ENCODE measurements around the gene SORCS2.

Gene SORCS2

DNA sequence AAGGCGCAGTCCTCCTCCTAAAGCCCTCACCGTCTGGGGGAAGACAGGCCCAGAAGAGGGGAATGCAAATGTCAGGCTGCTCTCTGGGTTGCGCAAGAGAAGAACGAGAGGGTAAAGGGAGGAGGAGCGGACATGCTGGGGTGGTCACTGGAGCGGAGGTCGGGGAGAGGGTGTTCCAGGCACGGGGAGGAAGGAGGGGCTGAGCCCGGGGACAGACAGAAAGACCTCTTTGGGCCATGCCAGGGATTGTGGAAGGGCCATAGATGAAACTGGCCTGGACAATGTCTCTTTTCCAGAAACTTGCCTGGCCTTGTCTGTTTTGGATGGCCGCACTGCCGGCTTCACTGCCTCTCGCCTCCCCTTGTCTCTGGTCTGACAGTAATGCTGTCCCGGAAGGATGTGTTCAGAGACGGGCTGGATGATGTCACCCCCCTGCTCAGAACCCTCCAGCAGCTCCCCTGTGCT lies 121.0 kb downstream of the SORCS2 start:
- peak; percentile 73 for TF ChIP-seq CEBPB (IDR thresholded peaks at IDR 0.05)
- no peak for TF ChIP-seq EGR1 (IDR thresholded peaks at IDR 0.05)

DNA sequence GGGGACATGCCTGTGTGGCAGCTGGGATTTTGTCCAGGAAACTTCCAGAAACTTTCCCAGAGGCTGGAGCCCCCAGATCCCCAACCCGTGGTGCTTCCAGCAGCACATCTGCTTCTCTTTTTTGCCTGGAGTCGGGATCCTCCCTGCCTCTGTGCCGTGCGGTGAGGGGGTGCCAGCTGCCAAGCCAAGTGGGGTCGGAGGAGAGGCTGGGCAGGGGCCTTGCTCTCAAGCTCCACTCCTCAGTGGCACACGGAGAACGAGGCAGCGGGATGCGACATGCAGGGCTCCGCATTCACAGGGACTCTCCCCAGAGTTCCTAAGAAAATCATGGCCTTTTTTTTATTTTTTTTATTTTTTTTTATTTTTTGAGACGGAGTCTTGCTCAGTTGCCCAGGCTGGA lies 121.7 kb downstream of the SORCS2 start:
- TF ChIP-seq, protein P1, sequence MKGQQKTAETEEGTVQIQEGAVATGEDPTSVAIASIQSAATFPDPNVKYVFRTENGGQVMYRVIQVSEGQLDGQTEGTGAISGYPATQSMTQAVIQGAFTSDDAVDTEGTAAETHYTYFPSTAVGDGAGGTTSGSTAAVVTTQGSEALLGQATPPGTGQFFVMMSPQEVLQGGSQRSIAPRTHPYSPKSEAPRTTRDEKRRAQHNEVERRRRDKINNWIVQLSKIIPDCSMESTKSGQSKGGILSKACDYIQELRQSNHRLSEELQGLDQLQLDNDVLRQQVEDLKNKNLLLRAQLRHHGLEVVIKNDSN (IDR thresholded peaks at IDR 0.05) = no peak
- TF ChIP-seq FOXM1 (IDR thresholded peaks at IDR 0.05; ENCODE audit: borderline replicate concordance, low read depth) (no peak), YY1 (IDR thresholded peaks at IDR 0.05; ENCODE audit: low read depth) (no peak), EGR1 (IDR thresholded peaks at IDR 0.05) (no peak), TEAD4 (IDR thresholded peaks at IDR 0.05) (no peak), TAF1 (IDR thresholded peaks at IDR 0.05; ENCODE audit: low read depth) (no peak), CREB1 (IDR thresholded peaks at IDR 0.05; ENCODE audit: low read depth) (no peak), RAD21 (IDR thresholded peaks at IDR 0.05; ENCODE audit: low read depth) (no peak), EP300 (IDR thresholded peaks at IDR 0.05; ENCODE audit: borderline replicate concordance) (no peak), ZBTB7A (IDR thresholded peaks at IDR 0.05; ENCODE audit: low read depth) (no peak), TCF12 (IDR thresholded peaks at IDR 0.05; ENCODE audit: low read depth) (no peak), NFIC (IDR thresholded peaks at IDR 0.05) (no peak), CEBPB (IDR thresholded peaks at IDR 0.05) (no peak)
- TF ChIP-seq, protein P2, sequence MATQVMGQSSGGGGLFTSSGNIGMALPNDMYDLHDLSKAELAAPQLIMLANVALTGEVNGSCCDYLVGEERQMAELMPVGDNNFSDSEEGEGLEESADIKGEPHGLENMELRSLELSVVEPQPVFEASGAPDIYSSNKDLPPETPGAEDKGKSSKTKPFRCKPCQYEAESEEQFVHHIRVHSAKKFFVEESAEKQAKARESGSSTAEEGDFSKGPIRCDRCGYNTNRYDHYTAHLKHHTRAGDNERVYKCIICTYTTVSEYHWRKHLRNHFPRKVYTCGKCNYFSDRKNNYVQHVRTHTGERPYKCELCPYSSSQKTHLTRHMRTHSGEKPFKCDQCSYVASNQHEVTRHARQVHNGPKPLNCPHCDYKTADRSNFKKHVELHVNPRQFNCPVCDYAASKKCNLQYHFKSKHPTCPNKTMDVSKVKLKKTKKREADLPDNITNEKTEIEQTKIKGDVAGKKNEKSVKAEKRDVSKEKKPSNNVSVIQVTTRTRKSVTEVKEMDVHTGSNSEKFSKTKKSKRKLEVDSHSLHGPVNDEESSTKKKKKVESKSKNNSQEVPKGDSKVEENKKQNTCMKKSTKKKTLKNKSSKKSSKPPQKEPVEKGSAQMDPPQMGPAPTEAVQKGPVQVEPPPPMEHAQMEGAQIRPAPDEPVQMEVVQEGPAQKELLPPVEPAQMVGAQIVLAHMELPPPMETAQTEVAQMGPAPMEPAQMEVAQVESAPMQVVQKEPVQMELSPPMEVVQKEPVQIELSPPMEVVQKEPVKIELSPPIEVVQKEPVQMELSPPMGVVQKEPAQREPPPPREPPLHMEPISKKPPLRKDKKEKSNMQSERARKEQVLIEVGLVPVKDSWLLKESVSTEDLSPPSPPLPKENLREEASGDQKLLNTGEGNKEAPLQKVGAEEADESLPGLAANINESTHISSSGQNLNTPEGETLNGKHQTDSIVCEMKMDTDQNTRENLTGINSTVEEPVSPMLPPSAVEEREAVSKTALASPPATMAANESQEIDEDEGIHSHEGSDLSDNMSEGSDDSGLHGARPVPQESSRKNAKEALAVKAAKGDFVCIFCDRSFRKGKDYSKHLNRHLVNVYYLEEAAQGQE (IDR thresholded peaks at IDR 0.05; ENCODE audit: low read depth) = no peak
- TF ChIP-seq, protein P3, sequence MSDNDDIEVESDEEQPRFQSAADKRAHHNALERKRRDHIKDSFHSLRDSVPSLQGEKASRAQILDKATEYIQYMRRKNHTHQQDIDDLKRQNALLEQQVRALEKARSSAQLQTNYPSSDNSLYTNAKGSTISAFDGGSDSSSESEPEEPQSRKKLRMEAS (IDR thresholded peaks at IDR 0.05) = no peak

DNA sequence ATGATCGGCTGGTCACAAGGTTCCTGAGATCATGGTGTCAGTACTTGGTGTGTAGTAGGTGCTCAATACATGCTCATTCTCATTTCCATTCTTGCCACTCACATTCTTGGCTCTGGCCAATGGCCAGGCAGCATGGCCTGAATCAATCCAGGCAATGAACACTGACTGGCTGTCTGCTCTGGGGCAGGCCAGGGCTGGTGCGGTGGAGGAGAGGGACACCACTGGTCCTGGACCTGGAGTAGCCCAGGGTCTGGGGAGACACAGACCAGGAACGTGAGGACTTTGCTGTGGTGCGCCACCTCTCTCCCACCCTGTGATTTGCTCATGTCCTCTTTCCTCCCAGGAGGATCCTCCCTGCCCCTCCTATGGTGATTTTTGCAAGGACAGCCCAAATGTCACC lies 122.9 kb downstream of the SORCS2 start:
- TF ChIP-seq, protein P3 (IDR thresholded peaks at IDR 0.05) = no peak
- TF ChIP-seq TCF12 (IDR thresholded peaks at IDR 0.05; ENCODE audit: low read depth) = no peak
- TF ChIP-seq, protein P2 (IDR thresholded peaks at IDR 0.05; ENCODE audit: low read depth) = no peak
- TF ChIP-seq, protein P1 (IDR thresholded peaks at IDR 0.05) = no peak
- TF ChIP-seq CREB1 (IDR thresholded peaks at IDR 0.05; ENCODE audit: low read depth) = no peak
- TF ChIP-seq EP300 (IDR thresholded peaks at IDR 0.05; ENCODE audit: borderline replicate concordance) = no peak
- no peak for TF ChIP-seq TAF1 (IDR thresholded peaks at IDR 0.05; ENCODE audit: low read depth)
- TF ChIP-seq CEBPB (IDR thresholded peaks at IDR 0.05) = no peak

DNA sequence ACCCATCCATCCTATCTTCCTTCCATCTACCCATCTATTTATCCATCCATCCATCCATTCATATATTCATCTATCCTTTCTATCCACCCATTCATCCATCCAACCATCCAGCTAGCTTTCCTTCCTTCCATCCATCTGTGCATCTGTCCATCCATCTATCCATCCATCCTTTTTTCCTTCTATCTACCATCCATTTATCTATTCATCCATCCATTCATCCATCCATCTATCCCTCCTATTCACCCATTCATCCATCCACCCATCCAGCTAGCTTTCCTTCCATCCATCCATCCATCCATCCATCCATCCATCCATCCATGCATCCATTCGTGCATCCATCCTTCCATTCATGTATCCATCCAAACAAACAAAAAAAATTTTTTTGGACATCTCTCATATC lies 123.6 kb downstream of the SORCS2 start:
- TF ChIP-seq ZBTB7A (IDR thresholded peaks at IDR 0.05; ENCODE audit: low read depth) (no peak), NFIC (IDR thresholded peaks at IDR 0.05) (no peak), RAD21 (IDR thresholded peaks at IDR 0.05; ENCODE audit: low read depth) (no peak), TEAD4 (IDR thresholded peaks at IDR 0.05) (no peak), CEBPB (IDR thresholded peaks at IDR 0.05) (no peak), CREB1 (IDR thresholded peaks at IDR 0.05; ENCODE audit: low read depth) (no peak), TAF1 (IDR thresholded peaks at IDR 0.05; ENCODE audit: low read depth) (no peak), EP300 (IDR thresholded peaks at IDR 0.05; ENCODE audit: borderline replicate concordance) (no peak)

DNA sequence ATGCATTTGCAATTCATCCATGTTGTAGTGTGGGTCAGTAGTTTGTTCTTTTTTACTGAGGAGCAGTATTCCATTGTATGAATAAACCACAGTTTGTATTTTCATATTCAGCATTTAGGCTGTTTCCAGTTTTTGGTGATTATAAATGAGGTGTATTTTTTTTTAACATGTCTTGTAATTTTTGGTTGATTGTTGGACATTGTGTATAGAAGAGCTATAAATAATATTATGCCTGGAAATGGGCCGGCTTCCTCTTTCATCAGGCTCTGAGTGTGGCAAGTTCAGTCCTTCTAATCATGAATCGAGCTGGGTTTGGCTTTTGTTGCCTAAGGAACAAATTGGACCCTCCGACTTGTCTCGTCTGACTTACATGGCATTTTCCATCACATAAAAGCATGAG lies 126.7 kb downstream of the SORCS2 start:
- TF ChIP-seq, protein P1 (IDR thresholded peaks at IDR 0.05) = no peak
- TF ChIP-seq NFIC (IDR thresholded peaks at IDR 0.05) = no peak
- TF ChIP-seq EGR1 (IDR thresholded peaks at IDR 0.05) = no peak
- TF ChIP-seq YY1 (IDR thresholded peaks at IDR 0.05; ENCODE audit: low read depth) = no peak
- TF ChIP-seq RAD21 (IDR thresholded peaks at IDR 0.05; ENCODE audit: low read depth) = no peak
- no peak for TF ChIP-seq ZBTB7A (IDR thresholded peaks at IDR 0.05; ENCODE audit: low read depth)
- TF ChIP-seq CEBPB (IDR thresholded peaks at IDR 0.05) = no peak
- no peak for TF ChIP-seq TCF12 (IDR thresholded peaks at IDR 0.05; ENCODE audit: low read depth)
- no peak for TF ChIP-seq EP300 (IDR thresholded peaks at IDR 0.05; ENCODE audit: borderline replicate concordance)
- TF ChIP-seq, protein P3 (IDR thresholded peaks at IDR 0.05) = no peak
- no peak for TF ChIP-seq TEAD4 (IDR thresholded peaks at IDR 0.05)
- TF ChIP-seq FOXM1 (IDR thresholded peaks at IDR 0.05; ENCODE audit: borderline replicate concordance, low read depth) = no peak
- no peak for TF ChIP-seq TAF1 (IDR thresholded peaks at IDR 0.05; ENCODE audit: low read depth)
- TF ChIP-seq CREB1 (IDR thresholded peaks at IDR 0.05; ENCODE audit: low read depth) = no peak
- TF ChIP-seq, protein P2 (IDR thresholded peaks at IDR 0.05; ENCODE audit: low read depth) = no peak

All from Ishikawa (cell line).